ENCODE measurements around the gene PDXK.
"Not testable (repeated sequence)": the region's sequence is repeated elsewhere in the genome, so short reads cannot be mapped to it uniquely, and the experiment has no call there.

PDXK gene

GRCh38 chr21:43718872-43719747 lies at the start of gene PDXK:
Gene PDXK, plus strand, starts transcription at chr21:43719129. Its CDS starts 166 bp downstream, at chr21:43719295.
- H3K36me3 Mint-ChIP-seq, result peaks cover 11% of the 10 kb centered on the region
- no peaks in the 10 kb centered on the region for H3K9me3 Mint-ChIP-seq
- peak within 1 kb of the TSS; percentile 88 for H3K27ac Mint-ChIP-seq
- peak; percentile 89 for ATAC-seq
- H3K27me3 Mint-ChIP-seq, result peaks cover 9% of the 10 kb centered on the region
- peaks cover 76% of the 10 kb centered on the region for H3K4me1 Mint-ChIP-seq
- peak within 1 kb of the TSS; percentile 85 for H3K4me3 Mint-ChIP-seq

- no peak for ATAC-seq
- peaks cover 42% of the 10 kb centered on the region for H3K36me3 Mint-ChIP-seq
- H3K4me3 Mint-ChIP-seq, result no peak overlapping the region
- no peaks in the 10 kb centered on the region for H3K27me3 Mint-ChIP-seq
- H3K4me1 Mint-ChIP-seq, result peaks cover 17% of the 10 kb centered on the region
- no peak overlapping the region for H3K27ac Mint-ChIP-seq
- H3K9me3 Mint-ChIP-seq, result peaks cover 3% of the 10 kb centered on the region
Measured at GRCh38 chr21:43669828-43670605, 48.9 kb upstream of the PDXK start.

GRCh38 chr21:43675871-43676270 lies 43.1 kb upstream of the PDXK start:
- no peak for ATAC-seq
- Mint-ChIP-seq H3K9me3 (no peaks in the 10 kb centered on the region), H3K36me3 (peaks cover 55% of the 10 kb centered on the region), H3K27ac (no peak overlapping the region), H3K4me3 (no peak overlapping the region), H3K4me1 (no peaks in the 10 kb centered on the region), H3K27me3 (no peaks in the 10 kb centered on the region)

GRCh38 chr21:43676391-43676790 lies 42.5 kb upstream of the PDXK start:
- Mint-ChIP-seq H3K9me3 (no peaks in the 10 kb centered on the region), H3K36me3 (peaks cover 55% of the 10 kb centered on the region), H3K27me3 (no peaks in the 10 kb centered on the region), H3K4me3 (no peak overlapping the region), H3K4me1 (no peaks in the 10 kb centered on the region), H3K27ac (no peak overlapping the region)
- no peak for ATAC-seq

- H3K27me3 Mint-ChIP-seq, result no peaks in the 10 kb centered on the region
- H3K27ac Mint-ChIP-seq, result no peak overlapping the region
- H3K36me3 Mint-ChIP-seq, result peaks cover 65% of the 10 kb centered on the region
- H3K4me3 Mint-ChIP-seq, result no peak overlapping the region
- ATAC-seq, result no peak
- H3K9me3 Mint-ChIP-seq, result no peaks in the 10 kb centered on the region
- no peaks in the 10 kb centered on the region for H3K4me1 Mint-ChIP-seq
Measured at GRCh38 chr21:43679951-43680350, 39.0 kb upstream of the PDXK start.

GRCh38 chr21:43680421-43680820 lies 38.5 kb upstream of the PDXK start:
- H3K9me3 Mint-ChIP-seq, H3K27ac Mint-ChIP-seq: not testable (repeated sequence)

GRCh38 chr21:43681650-43682049 lies 37.3 kb upstream of the PDXK start:
- Mint-ChIP-seq H3K4me1 (no peaks in the 10 kb centered on the region), H3K27ac (no peak overlapping the region), H3K27me3 (no peaks in the 10 kb centered on the region), H3K9me3 (no peaks in the 10 kb centered on the region), H3K36me3 (peaks cover 68% of the 10 kb centered on the region), H3K4me3 (no peak overlapping the region)
- ATAC-seq, result no peak

More at GRCh38 chr21:43680421-43680820, 38.5 kb upstream of the PDXK start:
- H3K27me3 Mint-ChIP-seq, H3K4me3 Mint-ChIP-seq, ATAC-seq, H3K4me1 Mint-ChIP-seq: not testable (repeated sequence)
- peaks cover 67% of the 10 kb centered on the region for H3K36me3 Mint-ChIP-seq

GRCh38 chr21:43684424-43684823 lies 34.5 kb upstream of the PDXK start:
- no peak overlapping the region for H3K27ac Mint-ChIP-seq
- no peaks in the 10 kb centered on the region for H3K27me3 Mint-ChIP-seq
- no peak overlapping the region for H3K4me3 Mint-ChIP-seq

GRCh38 chr21:43686811-43687565 lies 31.9 kb upstream of the PDXK start:
- peaks cover 63% of the 10 kb centered on the region for H3K36me3 Mint-ChIP-seq
- no peak overlapping the region for H3K4me3 Mint-ChIP-seq
- peak overlapping the region; percentile 54 for H3K27ac Mint-ChIP-seq

More at GRCh38 chr21:43684424-43684823, 34.5 kb upstream of the PDXK start:
- peaks cover 19% of the 10 kb centered on the region for H3K4me1 Mint-ChIP-seq
- H3K9me3 Mint-ChIP-seq, result no peaks in the 10 kb centered on the region
- peaks cover 65% of the 10 kb centered on the region for H3K36me3 Mint-ChIP-seq
- ATAC-seq, result no peak

GRCh38 chr21:43687566-43688399 lies 31.1 kb upstream of the PDXK start:
- Mint-ChIP-seq H3K27me3 (no peaks in the 10 kb centered on the region), H3K27ac (peak overlapping the region; percentile 54), H3K4me3 (no peak overlapping the region), H3K4me1 (peaks cover 19% of the 10 kb centered on the region), H3K9me3 (no peaks in the 10 kb centered on the region), H3K36me3 (peaks cover 56% of the 10 kb centered on the region)
- peak; percentile 88 for ATAC-seq

More at GRCh38 chr21:43686811-43687565, 31.9 kb upstream of the PDXK start:
- no peaks in the 10 kb centered on the region for H3K27me3 Mint-ChIP-seq
- no peaks in the 10 kb centered on the region for H3K9me3 Mint-ChIP-seq
- ATAC-seq, result no peak
- H3K4me1 Mint-ChIP-seq, result peaks cover 19% of the 10 kb centered on the region

GRCh38 chr21:43688906-43689305 lies 30.0 kb upstream of the PDXK start:
- Mint-ChIP-seq H3K27me3 (no peaks in the 10 kb centered on the region), H3K36me3 (peaks cover 65% of the 10 kb centered on the region), H3K4me3 (no peak overlapping the region), H3K4me1 (peaks cover 19% of the 10 kb centered on the region), H3K9me3 (no peaks in the 10 kb centered on the region), H3K27ac (peak overlapping the region; percentile 54)
- ATAC-seq, result no peak

GRCh38 chr21:43689556-43690337 lies 29.2 kb upstream of the PDXK start:
- Mint-ChIP-seq H3K27ac (no peak overlapping the region), H3K4me1 (peaks cover 19% of the 10 kb centered on the region), H3K27me3 (no peaks in the 10 kb centered on the region), H3K36me3 (peaks cover 64% of the 10 kb centered on the region), H3K9me3 (no peaks in the 10 kb centered on the region), H3K4me3 (no peak overlapping the region)
- ATAC-seq, result no peak

GRCh38 chr21:43690346-43690745 lies 28.6 kb upstream of the PDXK start:
- ATAC-seq, result no peak
- Mint-ChIP-seq H3K4me3 (no peak overlapping the region), H3K4me1 (peaks cover 19% of the 10 kb centered on the region)

More at GRCh38 chr21:43690346-43690745, 28.6 kb upstream of the PDXK start:
- Mint-ChIP-seq H3K9me3 (no peaks in the 10 kb centered on the region), H3K36me3 (peaks cover 59% of the 10 kb centered on the region), H3K27ac (no peak overlapping the region), H3K27me3 (no peaks in the 10 kb centered on the region)

All from stimulated activated memory B cell treated with anti-CD40 and anti-IgM and Interleukin-4, amounts not matched to agents 10 μg/mL and 1 μg/mL and 100 μg/mL, for 72 hours (primary cell).